Activated naive CD8-positive, alpha-beta T cell (primary cell): ENCODE results near the gene MARCHF2.

ENCODE experiments used
- H3K27ac Mint-ChIP-seq: one replicate; pipeline ENCODE4 v1.8.0; 2021; ENCODE audit warnings: mixed read lengths
- H3K27me3 Mint-ChIP-seq: one replicate; pipeline ENCODE4 v1.8.0; 2021; ENCODE audit warnings: mixed read lengths
- H3K36me3 Mint-ChIP-seq: one replicate; pipeline ENCODE4 v1.8.0; 2021; ENCODE audit warnings: mixed read lengths
- H3K4me1 Mint-ChIP-seq: one replicate; pipeline ENCODE4 v1.8.0; 2021; ENCODE audit warnings: low read depth, mixed read lengths
- H3K4me3 Mint-ChIP-seq: one replicate; pipeline ENCODE4 v1.8.0; 2021; ENCODE audit warnings: mild to moderate bottlenecking, mixed read lengths
- H3K9me3 Mint-ChIP-seq: one replicate; pipeline ENCODE4 v1.8.0; 2021; ENCODE audit warnings: low read depth, mixed read lengths

MARCHF2 gene

DNA sequence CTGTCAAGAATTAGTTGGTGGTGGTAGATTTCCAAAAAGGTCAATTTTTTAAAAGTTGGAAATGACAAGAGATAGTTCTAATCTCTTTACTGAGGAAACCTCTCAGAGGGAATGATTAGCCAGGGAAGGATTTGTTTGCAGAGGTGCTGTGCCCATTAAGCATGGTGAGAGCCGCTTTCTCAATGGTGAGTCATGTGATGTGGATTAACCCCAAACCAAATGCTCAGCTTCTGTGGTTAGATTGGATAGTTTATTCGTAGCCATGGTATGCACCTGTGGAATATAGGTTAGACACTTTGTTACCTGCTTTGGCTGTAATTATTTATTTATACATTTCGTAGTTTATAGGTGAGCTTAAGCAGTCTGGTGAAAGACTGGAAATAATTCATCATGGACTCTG lies 38.8 kb downstream of the MARCHF2 start:
- H3K27me3 Mint-ChIP-seq = no peaks in the 10 kb centered on the region
- no peaks in the 10 kb centered on the region for H3K9me3 Mint-ChIP-seq
- peak overlapping the region; percentile 29 for H3K27ac Mint-ChIP-seq
- peaks cover 84% of the 10 kb centered on the region for H3K4me1 Mint-ChIP-seq
- peak overlapping the region; percentile 50 for H3K4me3 Mint-ChIP-seq
- H3K36me3 Mint-ChIP-seq = peaks cover 9% of the 10 kb centered on the region

DNA sequence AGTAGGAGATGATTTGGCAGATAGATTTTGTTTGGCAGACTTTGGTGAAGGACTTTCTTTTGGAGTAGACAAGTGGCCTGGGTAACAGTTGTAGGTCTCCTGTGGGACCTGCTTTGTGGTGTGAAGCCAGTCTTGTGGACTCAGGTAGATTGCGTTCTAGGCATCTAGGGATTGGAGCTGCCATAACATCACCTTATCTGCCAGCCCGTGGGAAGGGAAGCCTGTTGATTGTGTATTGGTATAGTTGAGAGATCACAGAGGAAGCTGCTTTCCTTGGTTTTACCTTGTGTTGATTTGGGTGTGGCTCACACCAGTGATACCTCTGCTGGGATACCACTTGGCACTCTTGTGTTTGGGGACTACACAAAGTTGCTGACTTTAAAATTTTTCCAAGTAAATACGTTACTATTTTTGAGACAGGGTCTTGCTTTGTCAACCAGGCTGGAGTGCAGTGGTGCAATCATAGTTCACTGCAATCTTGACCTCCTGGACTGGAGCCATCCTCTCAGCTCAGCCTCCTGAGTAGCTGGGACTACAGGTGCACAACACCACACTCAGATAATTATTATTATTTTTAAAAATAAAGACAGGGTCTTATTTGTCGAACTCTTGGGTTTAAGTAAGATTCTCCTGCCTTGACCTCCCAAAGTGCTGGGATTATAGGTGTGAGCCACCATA lies 39.5 kb downstream of the MARCHF2 start:
- Mint-ChIP-seq H3K27me3 (no peaks in the 10 kb centered on the region), H3K4me3 (peak overlapping the region; percentile 50), H3K9me3 (no peaks in the 10 kb centered on the region), H3K27ac (peak overlapping the region; percentile 86), H3K4me1 (peaks cover 81% of the 10 kb centered on the region), H3K36me3 (peaks cover 4% of the 10 kb centered on the region)

DNA sequence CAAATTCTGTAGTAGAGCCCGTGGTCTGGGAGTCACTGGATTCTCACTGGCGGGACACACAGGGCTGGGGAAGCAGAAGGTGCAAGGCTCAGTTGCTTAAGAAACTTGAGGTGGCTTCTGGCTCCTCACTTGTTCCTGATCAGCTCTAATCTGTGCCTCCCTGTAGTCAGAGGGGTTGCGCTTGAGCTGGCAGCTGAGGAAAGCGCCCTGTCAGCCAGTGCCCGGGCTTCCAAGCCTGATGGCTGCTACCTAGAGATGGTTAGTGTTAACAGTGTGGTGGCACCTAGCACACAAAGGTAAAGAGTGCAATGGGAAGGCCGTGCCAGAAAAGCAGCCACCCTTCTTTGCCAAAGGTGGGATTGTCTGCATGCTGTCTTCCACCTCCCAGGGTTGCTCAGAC lies 40.5 kb downstream of the MARCHF2 start:
- Mint-ChIP-seq H3K9me3 (no peaks in the 10 kb centered on the region), H3K27ac (peak overlapping the region; percentile 8), H3K4me1 (peaks cover 85% of the 10 kb centered on the region), H3K27me3 (no peaks in the 10 kb centered on the region), H3K36me3 (peaks cover 4% of the 10 kb centered on the region), H3K4me3 (peak overlapping the region; percentile 42)

DNA sequence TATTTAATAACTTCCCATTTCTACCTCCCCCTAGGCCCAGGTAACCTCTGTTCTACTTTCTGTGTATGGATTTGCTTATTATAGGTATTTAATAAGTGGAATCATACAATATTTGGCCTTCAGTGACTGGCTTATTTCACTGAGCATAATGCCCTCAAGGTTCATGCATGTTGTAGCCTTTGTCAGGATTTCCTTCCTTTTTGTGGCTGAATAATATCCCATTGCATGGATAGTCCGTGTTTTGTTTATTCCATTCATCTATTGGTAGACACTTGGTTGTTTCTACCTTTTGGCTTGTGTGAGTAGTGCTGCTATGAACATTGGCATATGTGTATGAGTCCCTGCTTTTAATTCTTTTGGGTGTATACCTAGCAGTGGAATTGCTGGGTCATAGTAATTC lies 41.1 kb downstream of the MARCHF2 start:
- Mint-ChIP-seq H3K36me3 (peaks cover 4% of the 10 kb centered on the region), H3K27me3 (no peaks in the 10 kb centered on the region), H3K4me1 (peaks cover 86% of the 10 kb centered on the region), H3K4me3 (peak overlapping the region; percentile 20), H3K27ac (peak overlapping the region; percentile 8), H3K9me3 (no peaks in the 10 kb centered on the region)

DNA sequence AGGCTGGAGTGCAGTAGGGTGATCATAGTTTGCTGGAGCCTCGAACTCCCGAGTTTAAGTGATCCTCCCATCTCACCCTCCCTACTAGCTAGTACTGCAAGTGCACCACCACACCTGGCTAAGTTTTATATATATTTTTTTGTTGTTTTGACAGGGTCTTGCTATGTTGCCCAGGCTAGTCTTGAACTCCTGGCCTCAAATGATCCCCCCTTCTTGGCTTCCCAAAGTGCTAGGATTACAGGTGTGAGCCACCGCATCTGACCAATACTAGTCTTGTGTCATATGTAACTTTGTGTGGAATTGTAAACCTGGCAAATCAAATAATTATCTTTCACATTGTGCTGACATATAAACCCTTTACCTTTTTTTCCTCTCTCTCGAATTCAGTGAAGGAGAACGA lies 41.9 kb downstream of the MARCHF2 start:
- peaks cover 4% of the 10 kb centered on the region for H3K36me3 Mint-ChIP-seq
- H3K4me3 Mint-ChIP-seq = no peak overlapping the region
- peaks cover 89% of the 10 kb centered on the region for H3K4me1 Mint-ChIP-seq
- H3K9me3 Mint-ChIP-seq = no peaks in the 10 kb centered on the region
- no peaks in the 10 kb centered on the region for H3K27me3 Mint-ChIP-seq
- H3K27ac Mint-ChIP-seq = peak overlapping the region; percentile 54

DNA sequence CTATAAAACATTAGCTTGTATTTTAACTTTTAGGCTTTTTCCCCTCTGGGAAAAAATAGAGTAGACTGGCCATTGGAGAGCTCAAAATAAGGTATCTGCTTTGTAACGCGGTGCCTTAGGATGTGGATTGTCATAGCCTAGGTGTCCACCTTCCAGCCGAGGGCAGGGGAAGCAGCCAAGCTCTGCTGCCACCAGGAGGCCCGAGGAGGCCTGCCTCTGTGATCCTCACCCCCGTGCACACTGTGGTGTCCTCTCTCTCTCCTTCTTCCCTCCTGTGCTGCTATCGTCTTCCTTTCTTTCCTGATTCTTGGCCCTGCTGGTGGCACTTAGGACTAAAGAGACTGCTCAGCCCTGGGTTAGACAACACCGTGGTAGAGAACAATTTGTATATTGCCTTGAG lies 43.0 kb downstream of the MARCHF2 start:
- no peaks in the 10 kb centered on the region for H3K9me3 Mint-ChIP-seq
- H3K4me3 Mint-ChIP-seq = no peak overlapping the region
- peaks cover 95% of the 10 kb centered on the region for H3K4me1 Mint-ChIP-seq
- H3K27ac Mint-ChIP-seq = no peak overlapping the region
- peaks cover 4% of the 10 kb centered on the region for H3K36me3 Mint-ChIP-seq
- H3K27me3 Mint-ChIP-seq = no peaks in the 10 kb centered on the region

DNA sequence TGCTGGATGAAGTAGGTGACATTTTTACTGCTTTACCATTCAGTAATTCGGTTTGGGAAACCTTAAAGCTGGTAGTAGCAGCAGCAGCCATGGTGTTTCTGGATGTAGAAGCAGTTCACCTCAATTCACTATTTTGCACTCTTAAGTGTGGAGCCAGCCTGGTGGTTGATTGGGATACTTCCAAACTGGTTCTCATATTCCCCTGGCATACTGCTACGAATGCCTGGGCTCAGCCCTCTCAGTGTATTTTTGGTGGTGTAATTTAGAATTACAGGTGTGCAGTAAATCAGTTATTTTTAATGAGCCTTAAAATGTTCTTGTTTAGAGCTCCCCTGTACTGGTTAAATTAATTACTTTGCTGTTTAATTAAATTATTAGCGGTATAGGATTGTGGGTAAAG lies 44.1 kb downstream of the MARCHF2 start:
- H3K27me3 Mint-ChIP-seq = no peaks in the 10 kb centered on the region
- H3K4me3 Mint-ChIP-seq = no peak overlapping the region
- H3K27ac Mint-ChIP-seq = no peak overlapping the region
- H3K36me3 Mint-ChIP-seq = peaks cover 3% of the 10 kb centered on the region
- no peaks in the 10 kb centered on the region for H3K9me3 Mint-ChIP-seq
- peaks cover 93% of the 10 kb centered on the region for H3K4me1 Mint-ChIP-seq

DNA sequence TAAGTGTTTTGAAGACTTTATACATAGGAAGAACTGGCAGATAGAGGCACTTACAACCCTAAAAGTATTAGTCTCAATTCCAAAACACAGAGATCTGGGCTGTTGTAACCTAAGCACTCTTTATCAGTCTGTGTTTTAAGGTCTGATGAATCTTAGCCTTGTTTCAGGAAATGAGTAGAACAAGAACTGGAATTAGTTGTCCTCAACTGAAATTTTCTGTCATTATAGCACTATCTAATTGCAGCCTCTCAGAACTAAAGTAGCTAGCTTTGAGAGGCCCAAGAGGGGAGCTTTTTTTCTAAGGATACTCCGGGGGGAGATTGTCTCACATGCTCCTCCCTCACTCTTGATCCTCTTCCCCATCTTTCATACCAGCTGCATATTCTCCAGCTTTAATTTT lies 44.7 kb downstream of the MARCHF2 start:
- peaks cover 2% of the 10 kb centered on the region for H3K36me3 Mint-ChIP-seq
- peaks cover 92% of the 10 kb centered on the region for H3K4me1 Mint-ChIP-seq

DNA sequence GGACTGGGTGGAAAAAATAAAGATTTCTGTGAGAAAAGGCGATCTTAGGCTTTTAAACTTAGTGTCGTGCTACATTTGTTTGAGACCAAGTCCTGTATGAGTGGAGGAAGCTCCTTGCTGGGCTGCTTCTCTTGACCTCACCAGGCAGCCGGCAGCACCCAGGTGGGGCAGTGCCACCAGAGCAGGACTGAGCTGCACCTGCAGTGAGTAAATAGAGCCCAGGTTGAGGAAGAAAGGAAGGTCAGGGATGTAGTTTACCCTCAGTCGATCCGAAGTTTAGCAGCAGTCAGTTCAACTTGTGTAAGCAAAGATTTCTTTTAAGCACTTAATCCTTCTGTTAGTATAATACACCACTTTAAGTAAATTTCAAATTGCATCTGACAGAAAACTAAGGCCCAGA lies 45.3 kb downstream of the MARCHF2 start:
- Mint-ChIP-seq H3K9me3 (no peaks in the 10 kb centered on the region), H3K4me1 (peaks cover 91% of the 10 kb centered on the region), H3K27me3 (no peaks in the 10 kb centered on the region), H3K4me3 (no peak overlapping the region), H3K27ac (peak overlapping the region; percentile 78), H3K36me3 (peaks cover 2% of the 10 kb centered on the region)

More for the DNA sequence above, 44.7 kb downstream of the MARCHF2 start:
- Mint-ChIP-seq H3K27me3 (no peaks in the 10 kb centered on the region), H3K27ac (peak overlapping the region; percentile 78), H3K4me3 (no peak overlapping the region), H3K9me3 (no peaks in the 10 kb centered on the region)

DNA sequence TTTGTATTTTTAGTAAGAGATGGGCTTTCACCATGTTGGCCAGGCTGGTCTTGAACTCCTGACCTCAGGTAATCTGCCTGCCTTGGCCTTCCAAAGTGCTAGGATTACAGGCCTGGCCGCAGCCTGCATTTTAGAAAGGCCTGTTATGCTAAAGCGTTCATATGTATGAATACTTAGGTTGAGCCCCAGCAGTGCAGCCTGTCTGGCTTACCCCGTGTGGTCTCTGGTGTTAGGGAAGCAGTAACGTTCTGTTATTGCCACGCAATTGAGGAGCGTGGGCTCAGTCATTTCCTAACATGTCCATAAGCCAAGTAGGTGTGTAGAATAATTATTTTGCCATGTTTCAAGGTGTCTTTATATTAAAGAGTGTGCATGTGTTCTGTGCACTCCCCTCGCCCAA lies 46.0 kb downstream of the MARCHF2 start:
- peaks cover 4% of the 10 kb centered on the region for H3K36me3 Mint-ChIP-seq
- no peaks in the 10 kb centered on the region for H3K27me3 Mint-ChIP-seq
- H3K4me1 Mint-ChIP-seq = peaks cover 86% of the 10 kb centered on the region
- no peak overlapping the region for H3K4me3 Mint-ChIP-seq
- no peaks in the 10 kb centered on the region for H3K9me3 Mint-ChIP-seq
- H3K27ac Mint-ChIP-seq = no peak overlapping the region

DNA sequence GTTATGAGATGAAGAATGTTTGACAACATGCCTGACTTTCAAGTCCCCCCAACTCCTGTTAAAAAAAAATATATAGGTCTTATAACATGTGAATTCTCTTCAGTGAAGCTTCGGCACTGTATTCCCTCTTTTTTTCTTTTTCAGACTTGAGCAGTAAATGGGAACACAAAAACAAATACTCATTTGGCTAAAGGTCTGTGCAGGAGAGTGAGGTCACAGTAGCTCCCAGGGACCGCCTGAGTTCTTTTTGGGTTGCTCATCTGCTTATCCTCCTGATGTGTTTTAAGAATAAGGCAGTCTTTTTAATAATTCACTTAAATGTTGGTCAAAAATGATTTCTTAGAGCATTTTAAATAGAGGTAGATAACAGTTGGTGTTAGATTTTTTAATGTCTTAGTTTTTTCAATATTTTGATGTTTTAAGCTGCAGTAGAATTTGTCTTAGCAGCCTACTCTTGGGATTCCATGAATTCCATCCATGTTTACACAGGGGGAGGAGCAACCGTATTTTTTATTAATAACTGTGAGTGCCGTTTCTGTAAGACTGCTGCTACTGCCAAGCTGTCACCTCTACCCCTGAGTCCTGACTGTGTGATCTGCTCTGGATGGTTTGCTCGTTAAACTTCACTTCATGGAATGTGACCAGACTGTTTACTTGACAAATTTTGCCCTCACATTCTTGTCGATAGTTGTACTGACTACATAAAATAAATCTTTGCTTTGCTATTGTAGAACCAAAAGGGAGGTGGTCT lies 46.6 kb downstream of the MARCHF2 start:
- Mint-ChIP-seq H3K4me1 (peaks cover 80% of the 10 kb centered on the region), H3K36me3 (peaks cover 4% of the 10 kb centered on the region), H3K27me3 (no peaks in the 10 kb centered on the region), H3K4me3 (no peak overlapping the region), H3K27ac (peak overlapping the region; percentile 58), H3K9me3 (no peaks in the 10 kb centered on the region)

DNA sequence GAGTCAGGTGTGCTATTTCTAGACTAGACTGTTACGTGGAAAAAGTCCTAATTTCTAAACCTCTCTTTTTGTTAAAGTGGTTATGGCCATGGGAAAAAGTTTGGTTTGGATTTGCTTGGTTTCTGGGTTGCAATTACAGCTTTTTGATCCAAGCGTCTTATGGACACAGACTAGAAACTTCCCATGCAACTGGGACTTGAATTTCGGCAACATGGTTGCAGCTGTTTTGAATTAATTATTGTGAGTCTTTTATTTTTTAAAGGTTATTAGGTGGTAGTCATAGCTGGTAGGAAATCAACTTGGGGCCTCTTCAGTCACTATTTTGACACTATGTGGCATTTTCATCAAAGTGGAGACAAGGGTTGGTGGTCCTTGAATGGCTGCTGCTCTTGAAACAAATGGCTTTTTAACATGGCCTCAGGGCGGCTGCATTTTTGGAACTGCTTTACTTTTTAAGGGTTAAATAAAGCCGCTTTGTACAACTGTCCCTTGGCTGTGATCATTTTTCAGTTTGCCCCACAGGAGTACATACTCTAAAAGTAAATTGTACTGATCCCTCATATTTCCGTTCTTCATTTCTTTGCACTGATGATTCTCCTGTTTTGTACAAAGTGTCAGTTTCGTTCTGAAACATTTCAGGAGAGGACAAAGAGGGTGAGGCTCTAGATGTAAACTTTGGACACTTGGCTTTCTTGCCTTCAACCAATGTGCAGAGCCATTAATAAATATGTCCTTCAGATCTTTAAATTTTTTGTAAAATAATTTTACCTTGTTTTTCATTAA lies 47.6 kb downstream of the MARCHF2 start:
- no peak overlapping the region for H3K4me3 Mint-ChIP-seq
- H3K9me3 Mint-ChIP-seq = no peaks in the 10 kb centered on the region
- H3K27me3 Mint-ChIP-seq = no peaks in the 10 kb centered on the region
- H3K4me1 Mint-ChIP-seq = peaks cover 70% of the 10 kb centered on the region
- H3K36me3 Mint-ChIP-seq = peaks cover 4% of the 10 kb centered on the region
- no peak overlapping the region for H3K27ac Mint-ChIP-seq

DNA sequence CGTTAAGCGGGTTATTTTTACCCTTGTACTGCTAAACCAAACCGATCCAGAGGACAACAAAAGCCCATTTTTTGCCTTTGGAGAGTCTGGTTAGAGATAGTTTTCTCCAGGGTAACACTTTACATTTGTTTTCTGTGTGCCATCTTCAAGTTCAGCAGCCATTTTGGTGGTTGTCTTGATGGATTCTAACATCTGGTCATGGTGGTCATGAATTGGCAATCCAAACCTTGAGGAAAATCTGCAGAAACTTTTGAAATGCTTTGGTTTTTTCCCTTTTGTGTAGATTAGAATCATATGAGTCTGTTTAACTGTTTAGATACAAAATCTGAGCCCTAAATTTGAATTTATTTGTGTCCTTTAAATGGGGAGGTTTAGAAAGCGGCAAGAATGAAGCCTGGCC lies 48.3 kb downstream of the MARCHF2 start:
- no peaks in the 10 kb centered on the region for H3K9me3 Mint-ChIP-seq
- H3K27ac Mint-ChIP-seq = no peak overlapping the region
- peaks cover 63% of the 10 kb centered on the region for H3K4me1 Mint-ChIP-seq
- H3K27me3 Mint-ChIP-seq = no peaks in the 10 kb centered on the region
- no peak overlapping the region for H3K4me3 Mint-ChIP-seq
- peaks cover 7% of the 10 kb centered on the region for H3K36me3 Mint-ChIP-seq

DNA sequence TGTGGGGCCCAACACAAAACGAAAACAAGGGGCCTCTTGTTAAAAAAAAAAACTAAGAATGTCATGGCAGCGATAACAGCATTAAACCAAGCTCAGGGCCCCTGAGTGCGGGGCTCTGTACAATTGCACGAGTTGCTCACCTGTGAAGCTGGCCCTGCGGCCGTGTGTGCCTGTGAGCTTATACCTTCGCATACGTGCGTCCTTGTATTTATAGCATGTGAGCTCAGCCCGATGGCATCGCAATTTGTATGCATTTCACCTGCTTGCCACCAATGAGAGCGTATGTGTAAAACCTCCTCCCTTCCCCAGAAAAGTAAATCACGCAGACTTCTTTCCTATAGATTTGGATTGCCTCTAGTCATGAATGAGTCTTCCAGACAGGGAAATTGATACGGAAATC lies 48.8 kb downstream of the MARCHF2 start:
- Mint-ChIP-seq H3K9me3 (no peaks in the 10 kb centered on the region), H3K4me3 (peak overlapping the region; percentile 20), H3K4me1 (peaks cover 58% of the 10 kb centered on the region), H3K27ac (no peak overlapping the region), H3K36me3 (peaks cover 7% of the 10 kb centered on the region), H3K27me3 (no peaks in the 10 kb centered on the region)

DNA sequence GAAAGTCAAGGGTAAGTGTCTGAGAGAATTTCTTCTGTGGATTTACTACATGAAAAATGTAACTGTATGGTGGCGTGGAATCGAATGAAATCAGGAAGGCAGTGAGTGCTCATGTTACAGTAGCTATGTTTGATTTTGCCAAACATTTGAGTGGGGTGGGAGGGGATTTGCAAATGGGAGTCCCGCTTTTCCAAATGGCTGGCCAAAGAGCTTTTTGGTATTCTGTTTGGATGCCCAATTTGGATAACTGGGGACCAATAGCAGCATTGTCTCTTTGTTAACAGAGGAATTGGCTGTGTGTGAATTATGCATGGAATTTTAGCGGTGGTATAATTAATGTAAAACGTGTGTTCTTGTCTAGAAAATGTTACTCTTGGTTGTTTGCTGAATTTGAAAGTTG lies 49.5 kb downstream of the MARCHF2 start:
- no peak overlapping the region for H3K4me3 Mint-ChIP-seq
- H3K36me3 Mint-ChIP-seq = peaks cover 7% of the 10 kb centered on the region
- H3K27me3 Mint-ChIP-seq = no peaks in the 10 kb centered on the region
- no peak overlapping the region for H3K27ac Mint-ChIP-seq
- H3K9me3 Mint-ChIP-seq = no peaks in the 10 kb centered on the region
- H3K4me1 Mint-ChIP-seq = peaks cover 55% of the 10 kb centered on the region
